GM19452 (cell line): ENCODE results near the gene RHOU.
A peak's percentile ranks its signal among the peaks of the same experiment; 100 is the strongest.
"Not testable (repeated sequence)": the region's sequence is repeated elsewhere in the genome, so short reads cannot be mapped to it uniquely, and the experiment has no call there.

Experiments used
- ATAC-seq: cut with Tn5 transposase; IDR thresholded peaks from one replicate; pipeline ENCODE4 v1.9.1; 2021; ENCODE audit not compliant: unreplicated experiment

The RHOU gene

GRCh38 chr1:228734881-228735801 is at the start of gene RHOU:
Gene RHOU (plus strand): TSS chr1:228735479. CDS start chr1:228735743, 264 bp downstream.
- peak; percentile 78 for ATAC-seq

- ATAC-seq = no peak
Measured at GRCh38 chr1:228687587-228687986, 47.7 kb upstream of the RHOU start.

- no peak for ATAC-seq
Measured at GRCh38 chr1:228689255-228689654, 46.0 kb upstream of the RHOU start.

DNA sequence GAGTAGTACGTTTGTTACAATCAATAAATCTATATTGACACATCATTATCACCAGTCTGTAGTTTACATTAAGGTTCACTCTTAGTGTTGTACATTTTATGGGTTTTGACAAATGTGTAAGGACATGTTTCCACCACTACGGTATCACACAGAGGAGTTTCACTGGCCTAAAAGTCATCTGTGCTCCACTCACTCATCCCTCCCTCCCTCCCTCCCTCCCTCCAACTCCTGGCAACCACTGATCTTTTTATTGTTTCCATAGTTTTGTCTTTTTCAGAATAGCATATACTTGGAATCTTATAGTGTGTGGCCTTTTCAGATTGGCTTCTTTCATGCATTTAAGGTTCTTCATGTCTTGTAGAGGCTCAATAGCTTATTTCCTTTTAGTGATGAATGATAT is 44.1 kb upstream of the RHOU start:
- ATAC-seq = no peak

- no peak for ATAC-seq
Measured at GRCh38 chr1:228691926-228692325, 43.4 kb upstream of the RHOU start.

DNA sequence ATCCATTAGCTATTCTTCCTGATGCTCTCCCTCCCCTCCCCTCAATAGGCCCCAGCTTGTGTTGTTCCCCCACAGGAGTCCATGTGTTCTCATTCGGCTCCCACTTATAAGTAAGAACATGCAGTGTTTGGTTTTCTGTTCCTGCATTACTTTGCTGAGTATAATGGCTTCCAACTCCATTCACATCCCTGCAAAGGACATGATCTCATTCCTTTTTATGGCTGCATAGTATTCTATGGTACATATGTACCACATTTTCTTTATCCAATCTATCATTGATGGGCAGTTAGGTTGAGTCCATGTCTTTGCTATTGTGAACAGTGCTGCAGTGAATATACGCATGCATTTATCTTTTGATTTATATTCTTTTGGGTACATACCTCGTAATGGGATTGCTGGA is 40.8 kb upstream of the RHOU start:
- not testable (repeated sequence) for ATAC-seq

GRCh38 chr1:228695015-228695955 is 40.0 kb upstream of the RHOU start:
- ATAC-seq = no peak

DNA sequence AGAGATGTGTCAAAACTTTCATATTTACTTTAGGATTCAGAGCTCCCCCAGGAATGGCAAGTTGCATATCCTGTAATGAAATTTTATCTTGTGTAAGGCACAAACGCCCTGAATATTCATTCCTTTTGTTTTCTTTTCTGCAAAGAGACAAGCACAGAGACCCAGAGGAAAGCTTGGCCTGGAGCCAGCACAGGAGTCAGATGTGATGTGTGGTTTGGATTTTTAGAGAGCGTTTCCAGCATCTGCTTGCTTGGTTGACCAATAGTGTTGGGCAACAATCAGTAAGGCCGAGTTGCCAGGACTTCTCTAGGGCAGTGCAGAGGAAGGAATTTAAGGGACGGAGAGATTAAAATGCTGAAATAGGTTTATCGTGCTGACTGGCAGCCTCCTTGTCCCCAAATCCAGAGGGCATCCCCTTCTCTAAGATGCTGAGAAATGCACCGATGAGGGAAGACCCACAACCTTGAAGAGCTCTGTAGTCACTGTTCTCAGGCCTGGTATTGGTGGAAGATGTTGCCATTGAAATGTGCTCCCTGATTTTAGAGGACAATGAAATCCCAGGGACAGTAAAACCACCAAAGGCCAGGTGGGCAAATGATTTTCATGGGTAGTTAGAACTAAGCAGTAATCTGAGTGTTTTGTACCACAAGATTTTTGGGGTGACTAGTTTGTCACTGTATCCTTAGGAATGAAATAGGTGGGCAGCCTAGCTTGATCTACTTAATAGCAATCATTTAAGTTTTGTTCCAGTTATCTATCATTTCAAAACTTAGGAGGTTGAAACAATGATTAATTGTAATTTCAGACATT is 37.9 kb upstream of the RHOU start:
- no peak for ATAC-seq

DNA sequence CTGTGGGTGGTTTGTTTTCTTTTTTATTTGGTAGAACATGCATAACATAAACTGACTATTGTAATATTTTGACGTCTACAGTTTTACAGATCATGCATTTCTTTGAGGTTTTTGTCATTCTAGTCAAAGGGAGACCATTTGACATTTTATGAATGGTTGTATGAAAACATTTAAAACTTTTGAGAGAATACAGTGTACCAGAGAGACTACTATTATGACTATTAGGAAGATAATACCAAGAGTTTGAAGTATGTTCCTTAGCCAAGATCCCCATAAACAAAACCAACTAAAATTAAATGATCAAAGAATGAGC is 37.3 kb upstream of the RHOU start:
- ATAC-seq = no peak

- no peak for ATAC-seq
Measured at GRCh38 chr1:228702433-228702832, 32.8 kb upstream of the RHOU start.

GRCh38 chr1:228706305-228706704 is 29.0 kb upstream of the RHOU start:
- no peak for ATAC-seq

DNA sequence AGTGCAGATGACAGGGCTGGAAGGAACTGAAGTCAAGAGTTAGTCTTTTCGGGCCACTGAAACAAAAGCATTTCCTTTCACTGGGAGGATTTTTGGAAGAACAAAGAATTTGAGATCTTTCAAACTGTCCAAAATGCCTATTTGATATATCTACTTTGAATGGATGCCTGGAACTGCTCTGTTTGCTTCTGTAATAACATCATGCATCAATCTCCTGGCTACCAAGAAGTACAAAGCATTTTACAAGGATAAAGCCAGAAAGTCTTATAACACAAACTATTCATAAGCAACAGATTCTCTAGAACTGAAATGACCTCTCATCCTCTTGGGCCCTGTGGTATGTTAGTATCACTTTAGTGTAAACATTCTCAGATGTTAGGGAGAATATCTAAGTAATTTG is 18.2 kb upstream of the RHOU start:
- no peak for ATAC-seq

GRCh38 chr1:228721407-228721806 is 13.9 kb upstream of the RHOU start:
- ATAC-seq = no peak

- ATAC-seq = no peak
Measured at GRCh38 chr1:228723287-228723686, 12.0 kb upstream of the RHOU start.

DNA sequence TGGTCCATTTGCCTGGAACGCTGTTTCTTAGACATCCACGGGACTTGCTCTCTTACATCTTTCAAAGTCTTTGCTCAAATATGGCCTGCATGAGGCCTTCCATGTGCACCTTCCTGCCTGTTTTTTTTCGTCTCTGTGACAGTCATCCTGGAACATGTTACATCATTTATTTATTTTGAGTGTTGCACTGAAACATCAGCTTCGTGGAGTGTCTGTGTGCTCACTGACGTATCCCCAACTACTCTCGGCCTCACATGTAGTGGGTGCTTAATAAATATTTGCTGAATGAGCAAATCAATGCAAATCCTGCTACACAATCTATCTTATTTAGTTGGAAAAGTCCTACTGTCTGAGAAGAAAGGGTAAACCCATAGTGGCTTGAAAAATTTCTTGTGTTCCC is 11.4 kb upstream of the RHOU start:
- no peak for ATAC-seq

DNA sequence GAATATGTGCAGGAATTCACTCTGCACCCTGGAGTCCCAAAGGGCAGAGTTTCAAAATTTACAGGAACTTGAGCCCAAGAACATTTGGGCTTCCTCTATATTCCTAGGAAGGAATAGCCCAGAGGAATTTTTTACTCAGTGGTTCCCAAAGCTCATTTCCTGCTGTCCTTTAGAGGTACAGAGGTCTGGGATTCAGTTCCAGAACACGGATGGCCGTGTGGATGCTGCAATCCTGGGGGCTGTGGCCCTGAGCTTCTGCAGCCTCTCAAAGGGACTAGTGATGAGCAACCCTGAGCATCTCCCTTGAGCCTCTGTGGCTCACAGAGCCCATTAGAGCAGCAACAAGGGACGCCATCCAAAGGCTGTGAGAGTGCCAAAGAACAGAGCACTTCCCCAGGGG is 10.1 kb upstream of the RHOU start:
- ATAC-seq = no peak

DNA sequence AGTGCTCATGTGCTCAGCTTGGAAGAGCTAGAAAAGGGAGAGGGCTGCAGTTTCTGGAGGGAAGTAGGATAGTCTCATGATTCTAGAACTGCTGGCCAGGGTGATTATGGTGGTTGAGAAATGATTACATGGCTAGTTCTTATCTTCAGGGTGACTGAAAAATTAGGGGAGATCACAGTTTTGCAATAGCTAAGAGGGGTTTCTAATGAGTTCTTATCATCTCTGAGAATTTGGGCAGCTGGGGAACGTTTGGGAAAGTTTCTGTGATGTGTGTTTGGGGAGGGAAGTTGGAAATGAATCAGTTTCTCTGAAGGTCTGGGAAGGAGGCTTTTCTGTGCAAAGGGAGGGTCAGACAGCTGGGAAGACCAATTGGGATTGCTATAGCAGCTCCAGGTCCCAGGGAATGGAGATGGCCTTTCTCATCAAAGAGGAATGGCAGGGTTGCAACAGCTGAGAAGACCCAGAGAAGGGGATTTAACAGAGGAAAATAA is 7.6 kb upstream of the RHOU start:
- no peak for ATAC-seq

DNA sequence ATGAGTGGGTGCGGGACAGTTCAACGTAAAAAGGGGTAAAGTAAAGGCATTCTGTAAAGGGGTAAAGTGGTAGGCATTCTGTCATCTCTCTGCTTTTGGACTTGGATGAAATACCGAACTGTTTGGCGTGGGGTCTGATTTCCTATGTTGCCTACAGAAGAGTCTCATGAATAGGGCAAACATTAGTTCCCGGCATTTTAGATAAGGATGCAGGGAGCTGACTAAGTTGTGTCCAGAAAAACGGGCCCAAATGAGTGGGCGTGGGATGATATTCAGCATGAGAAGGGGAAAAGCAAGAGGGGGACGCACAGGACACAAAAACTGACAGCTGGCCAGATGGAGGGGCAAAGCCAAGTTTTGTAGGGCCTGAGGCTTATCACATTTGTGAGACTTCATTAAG is 2.9 kb upstream of the RHOU start:
- no peak for ATAC-seq

- no peak for ATAC-seq
Measured at GRCh38 chr1:228733576-228733975, 1.7 kb upstream of the RHOU start.

DNA sequence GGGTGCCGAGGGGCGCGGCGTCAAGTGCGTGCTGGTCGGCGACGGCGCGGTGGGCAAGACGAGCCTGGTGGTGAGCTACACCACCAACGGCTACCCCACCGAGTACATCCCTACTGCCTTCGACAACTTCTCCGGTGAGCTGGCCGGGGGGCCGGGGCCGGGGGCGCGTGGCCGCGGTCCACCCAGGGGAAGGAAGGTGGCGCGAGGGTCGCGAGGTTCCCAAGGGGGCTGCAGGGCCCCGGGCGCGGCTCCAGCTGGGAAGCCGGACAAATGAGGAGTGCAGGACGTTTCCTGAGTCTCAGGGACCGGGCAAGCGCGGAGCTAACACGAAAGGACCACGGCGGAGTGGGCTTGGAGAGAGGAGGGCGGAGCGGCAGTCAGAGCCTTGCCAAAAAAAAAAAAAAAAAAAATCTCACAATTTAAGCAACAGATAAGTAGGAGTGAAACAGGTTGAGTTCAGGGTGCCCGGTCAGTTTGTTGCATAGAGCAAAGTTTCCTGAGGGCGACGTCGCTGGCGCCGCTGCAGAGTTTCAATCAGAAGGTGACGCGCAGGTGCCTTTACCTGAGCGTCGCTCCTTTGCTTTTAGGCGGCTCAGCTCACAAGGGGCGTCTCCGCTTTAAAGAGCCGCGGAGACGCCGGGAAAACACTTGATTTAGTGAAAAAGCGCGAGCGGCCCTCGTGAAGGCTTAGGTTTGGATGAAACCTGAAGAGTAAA is 750 bp downstream of the RHOU start:
- no peak for ATAC-seq
